ENCODE data around the gene BAZ1B. TPM values are rescaled to one million over a fixed set of nuclear protein-coding genes. Genes with fewer than 3 reads are reported as not detected.
"Not testable (repeated sequence)": the region's sequence is repeated elsewhere in the genome, so short reads cannot be mapped to it uniquely, and the experiment has no call there.

The BAZ1B gene
- total RNA-seq, 3 donors from 2014 or later (not counting 1 experiment from before 2014, with no cell fraction given) = 50.1 to 61.9 (median 59.9) TPM

GRCh38 chr7:73526896-73527821 is 5.1 kb upstream of the BAZ1B start:
- no peaks in the 10 kb centered on the region for H3K27me3 Mint-ChIP-seq (ENCODE audit: low read depth in 2 of 2)
- H3K9me3 Mint-ChIP-seq = no peaks in the 10 kb centered on the region
- H3K36me3 ChIP-seq (ENCODE audit: control insufficient read depth, insufficient read depth, low read length) = no peaks in the 10 kb centered on the region
- H3K4me1 Mint-ChIP-seq = peaks cover 27 to 30% of the 10 kb centered on the region in 2 donors
- H3K36me3 Mint-ChIP-seq = no peaks in the 10 kb centered on the region
- peak overlapping the region; percentile 80 to 87 for H3K27ac Mint-ChIP-seq
- peak overlapping the region; percentile 53 for H3K4me3 Mint-ChIP-seq
- no peak for ATAC-seq
- H3K4me1 ChIP-seq (ENCODE audit: control insufficient read depth, insufficient read depth, low read length) = peaks cover 38% of the 10 kb centered on the region
- no peak overlapping the region for H3K4me3 ChIP-seq (ENCODE audit: low read length)
- TF ChIP-seq CTCF (IDR thresholded peaks at IDR 0.05) = no peak
- no peaks in the 10 kb centered on the region for H3K9me3 ChIP-seq (ENCODE audit: control insufficient read depth, insufficient read depth, low read length)
- H3K27me3 ChIP-seq (ENCODE audit: control insufficient read depth, insufficient read depth, low read length) = no peaks in the 10 kb centered on the region
- 43% methylated on average over 8 of the region's 8 CpGs for WGBS (ENCODE audit: insufficient coverage)
- intact Hi-C loops (cut with micrococcal nuclease) = no loop called here
- peak in 1 of 2 donors; percentile 39 for DNase-seq
- peak overlapping the region; percentile 31 for H3K27ac ChIP-seq (ENCODE audit: low read length)

DNA sequence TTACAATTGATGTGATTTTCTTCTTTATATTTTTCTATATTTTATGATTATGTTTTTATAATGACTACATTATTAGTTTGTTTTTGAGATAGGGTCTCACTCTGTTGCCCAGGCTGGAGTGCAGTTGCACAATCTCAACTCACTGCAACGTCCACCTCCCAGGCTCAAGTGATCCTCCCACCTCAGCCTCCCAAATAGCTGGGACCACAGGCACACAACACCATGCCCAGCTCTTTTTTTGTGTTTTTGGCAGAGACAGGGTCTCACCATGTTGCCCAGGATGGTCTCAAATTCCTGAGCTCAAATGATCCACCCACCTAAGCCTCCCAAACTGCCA is 4.0 kb upstream of the BAZ1B start:
- H3K27me3 Mint-ChIP-seq (ENCODE audit: low read depth in 2 of 2); H3K36me3 Mint-ChIP-seq; H3K9me3 Mint-ChIP-seq; H3K27me3 ChIP-seq (ENCODE audit: control insufficient read depth, insufficient read depth, low read length); H3K4me3 Mint-ChIP-seq; DNase-seq; H3K36me3 ChIP-seq (ENCODE audit: control insufficient read depth, insufficient read depth, low read length); H3K4me3 ChIP-seq (ENCODE audit: low read length); intact Hi-C loops (cut with micrococcal nuclease); H3K9me3 ChIP-seq (ENCODE audit: control insufficient read depth, insufficient read depth, low read length); ATAC-seq: not testable (repeated sequence)
- WGBS (ENCODE audit: insufficient coverage) = 45% methylated on average over 1 of the region's 1 CpG
- Mint-ChIP-seq H3K4me1 (peaks cover 32 to 33% of the 10 kb centered on the region in 2 donors), H3K27ac (peak overlapping the region in 1 of 2 donors; percentile 71)
- Histone ChIP-seq H3K4me1 (ENCODE audit: control insufficient read depth, insufficient read depth, low read length) (peaks cover 41% of the 10 kb centered on the region), H3K27ac (ENCODE audit: low read length) (peak overlapping the region; percentile 25)

DNA sequence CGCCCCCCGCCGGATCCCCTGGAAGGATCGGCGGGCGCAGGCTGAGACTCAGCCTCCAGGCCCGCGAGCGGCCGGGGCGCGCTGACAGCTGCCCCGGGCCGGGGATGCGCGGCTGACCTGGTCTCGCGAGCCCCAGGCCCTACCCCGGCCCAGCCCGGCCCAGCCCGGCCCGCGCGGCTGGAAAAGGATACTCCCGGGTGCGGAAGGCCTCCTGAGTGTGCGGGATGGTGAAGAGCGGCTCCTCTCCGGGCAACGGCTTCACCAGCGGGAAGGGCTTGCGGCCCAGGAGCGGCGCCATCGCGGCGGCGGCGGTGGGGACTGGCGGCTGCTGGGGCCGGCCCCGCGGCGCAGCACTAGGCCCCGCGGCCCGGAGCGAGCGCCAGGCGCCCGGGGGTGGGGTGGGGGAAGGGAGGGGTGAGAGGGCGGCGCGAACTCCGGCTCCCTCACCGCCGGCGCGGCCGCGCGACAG is 423 bp downstream of the BAZ1B start:
- DNase-seq (no peak), ATAC-seq (peak; percentile 31 to 54 (median 48))
- Histone ChIP-seq H3K4me3 (ENCODE audit: low read length) (peak overlapping the region; percentile 57), H3K4me1 (ENCODE audit: control insufficient read depth, insufficient read depth, low read length) (peaks cover 47% of the 10 kb centered on the region), H3K27me3 (ENCODE audit: control insufficient read depth, insufficient read depth, low read length) (no peaks in the 10 kb centered on the region), H3K27ac (ENCODE audit: low read length) (peak overlapping the region; percentile 88), H3K36me3 (ENCODE audit: control insufficient read depth, insufficient read depth, low read length) (peaks cover 2% of the 10 kb centered on the region), H3K9me3 (ENCODE audit: control insufficient read depth, insufficient read depth, low read length) (no peaks in the 10 kb centered on the region)
- no peaks in the 10 kb centered on the region for H3K36me3 Mint-ChIP-seq
- peak overlapping the region; percentile 97 for H3K4me3 Mint-ChIP-seq
- no peaks in the 10 kb centered on the region for H3K9me3 Mint-ChIP-seq
- peak overlapping the region; percentile 99 for H3K27ac Mint-ChIP-seq
- intact Hi-C loops (cut with micrococcal nuclease) = loop anchor here (1.0 to 5.0 kb wide), 3 partner anchors 36 to 206 kb away; partner anchors contain the start of genes BCL7B and TBL2
- under 1% methylated on average over 62 of the region's 62 CpGs for WGBS (ENCODE audit: insufficient coverage)
- H3K27me3 Mint-ChIP-seq (ENCODE audit: low read depth in 2 of 2) = no peaks in the 10 kb centered on the region
- no peak for TF ChIP-seq CTCF (IDR thresholded peaks at IDR 0.05)
- H3K4me1 Mint-ChIP-seq = peaks cover 61 to 63% of the 10 kb centered on the region in 2 donors
